GM12892 (cell line): ENCODE data around the gene C10orf90. TPM values are rescaled to one million over a fixed set of nuclear protein-coding genes. Genes with fewer than 3 reads are reported as not detected.

Experiments
- DNase-seq: peaks from one replicate; pipeline ENCODE4 v3.0.0; 2011; ENCODE audit not compliant: insufficient read length
- FAIRE-seq: peaks from 2 replicates; lab custom pipeline; 2011; peaks lifted over from hg19 to GRCh38; lab: Jason Lieb, UNC
- POLR2A ChIP-seq: IDR thresholded peaks from 2 replicates; pipeline ENCODE4 v1.6.1; 2011; ENCODE audit warnings: low read depth, low read length, control low read depth
- POLR2AphosphoS5 ChIP-seq: IDR thresholded peaks from 2 replicates; pipeline ENCODE4 v1.6.1; 2011; ENCODE audit warnings: low read depth, low read length, control low read depth
- TAF1 ChIP-seq: IDR thresholded peaks from 2 replicates; pipeline ENCODE4 v1.6.1; 2011; ENCODE audit warnings: low read depth, mild to moderate bottlenecking, control low read depth, low read length, borderline replicate concordance
- polyA plus RNA-seq: library from polyadenylated mRNA; unstranded; fragments of >200 nt; gene quantifications from one replicate; pipeline ENCODE4 v1.2.1, GENCODE V29; 2012; ENCODE audit warnings: missing spikeins, inconsistent platforms; ENCODE audit not compliant: missing spikeins

The C10orf90 gene
- not detected for polyA plus RNA-seq

GRCh38 chr10:126670056-126670894, at the start of gene C10orf90:
Gene C10orf90, minus strand, starts transcription at chr10:126670693. Its CDS starts 213 bp downstream, at chr10:126670480.
- FAIRE-seq (no peak), DNase-seq (no peak)
- TF ChIP-seq POLR2A (no peak), TAF1 (no peak)

- no peak for FAIRE-seq
- no peak for TF ChIP-seq POLR2A
- no peak for TF ChIP-seq POLR2AphosphoS5
- TF ChIP-seq TAF1, result no peak
Measured at GRCh38 chr10:126716366-126716765, 45.9 kb upstream of the C10orf90 start.

GRCh38 chr10:126713594-126713993, 43.1 kb upstream of the C10orf90 start:
- no peak for FAIRE-seq
- TF ChIP-seq POLR2AphosphoS5 (no peak), POLR2A (no peak), TAF1 (no peak)

More at GRCh38 chr10:126716366-126716765, 45.9 kb upstream of the C10orf90 start:
- DNase-seq, result no peak

GRCh38 chr10:126712681-126713080, 42.2 kb upstream of the C10orf90 start:
- DNase-seq, result no peak
- no peak for FAIRE-seq

More at GRCh38 chr10:126713594-126713993, 43.1 kb upstream of the C10orf90 start:
- no peak for DNase-seq

GRCh38 chr10:126705951-126706565, 35.6 kb upstream of the C10orf90 start:
- DNase-seq, result no peak
- no peak for FAIRE-seq
- TF ChIP-seq POLR2A, result no peak
- no peak for TF ChIP-seq POLR2AphosphoS5
- no peak for TF ChIP-seq TAF1

More at GRCh38 chr10:126712681-126713080, 42.2 kb upstream of the C10orf90 start:
- no peak for TF ChIP-seq TAF1

- TF ChIP-seq POLR2AphosphoS5, result no peak
- DNase-seq, result no peak
- FAIRE-seq, result no peak
Measured at GRCh38 chr10:126705131-126705530, 34.6 kb upstream of the C10orf90 start.

- TF ChIP-seq TAF1, result no peak
- DNase-seq (no peak), FAIRE-seq (no peak)
Measured at GRCh38 chr10:126704649-126705048, 34.2 kb upstream of the C10orf90 start.

- FAIRE-seq (no peak), DNase-seq (no peak)
Measured at GRCh38 chr10:126702181-126702580, 31.7 kb upstream of the C10orf90 start.

GRCh38 chr10:126701526-126701925, 31.0 kb upstream of the C10orf90 start:
- DNase-seq (no peak), FAIRE-seq (no peak)
- TF ChIP-seq POLR2A (no peak), TAF1 (no peak), POLR2AphosphoS5 (no peak)

More at GRCh38 chr10:126702181-126702580, 31.7 kb upstream of the C10orf90 start:
- TF ChIP-seq TAF1, result no peak

- no peak for TF ChIP-seq POLR2AphosphoS5
- TF ChIP-seq TAF1, result no peak
- no peak for TF ChIP-seq POLR2A
- no peak for DNase-seq
- no peak for FAIRE-seq
Measured at GRCh38 chr10:126696684-126697083, 26.2 kb upstream of the C10orf90 start.

- FAIRE-seq (no peak), DNase-seq (no peak)
- TF ChIP-seq POLR2AphosphoS5 (no peak), POLR2A (no peak), TAF1 (no peak)
Measured at GRCh38 chr10:126691456-126691855, 21.0 kb upstream of the C10orf90 start.

- FAIRE-seq (no peak), DNase-seq (no peak)
- TF ChIP-seq POLR2AphosphoS5, result no peak
- no peak for TF ChIP-seq POLR2A
- TF ChIP-seq TAF1, result no peak
Measured at GRCh38 chr10:126690534-126690933, 20.0 kb upstream of the C10orf90 start.
